Psoas muscle (tissue), 8 donors: ENCODE results near the gene STAM2. TPM values are rescaled to one million over a fixed set of nuclear protein-coding genes. Genes with fewer than 3 reads are reported as not detected.
"Not testable (repeated sequence)": the region's sequence is repeated elsewhere in the genome, so short reads cannot be mapped to it uniquely, and the experiment has no call there.

Experiments
- ATAC-seq, 4 donors: fragments of 200-7000 bp; cut with Tn5 transposase; one replicate each; pipeline ENCODE4 v1.9.1; 2020; ENCODE audit warnings: moderate library complexity in 3 of 4, mild to moderate bottlenecking in 2 of 4
- DNase-seq, 2 donors: peaks; one replicate each; pipeline ENCODE4 v3.0.0-alpha.2; 2020
- H3K27ac ChIP-seq: fragments of 200-600 bp; one replicate; pipeline ENCODE4 v1.8.0; 2022
- H3K27me3 ChIP-seq, 3 donors: fragments of 200-600 bp in 1 of 3; one replicate each; pipeline versions ENCODE4 v1.6.1 to v1.8.0; 2013 to 2022; ENCODE audit warnings: low read length in 2 of 3, mild to moderate bottlenecking in 2 of 3, moderate library complexity in 1 of 3; ENCODE audit not compliant: insufficient read depth in 3 of 3
- H3K36me3 ChIP-seq, 2 donors: fragments of 200-600 bp in 1 of 2; one replicate each; pipeline versions ENCODE4 v1.6.1 to v1.8.0; 2013 to 2022; ENCODE audit warnings: low read depth in 1 of 2, mild to moderate bottlenecking in 1 of 2, moderate library complexity in 1 of 2; ENCODE audit not compliant: insufficient read depth in 1 of 2
- H3K4me1 ChIP-seq: fragments of 200-600 bp; one replicate; pipeline ENCODE4 v1.8.0; 2022
- H3K4me3 ChIP-seq: fragments of 200-600 bp; one replicate; pipeline ENCODE4 v1.8.0; 2022; ENCODE audit warnings: mild to moderate bottlenecking
- H3K9me3 ChIP-seq: fragments of 200-600 bp; one replicate; pipeline ENCODE4 v1.8.0; 2022
- WGBS, 3 donors: extraction: QIAGEN DNeasy Blood & Tissue Kit; methylation state at CpG; one replicate each; pipeline versions ENCODE4 v1.1.6 to v1.1.7; 2013; 5-methylcytosine and 5-hydroxymethylcytosine counted together
- intact Hi-C, 2 donors: fragments of 100-400 bp; cut with DNase I; formaldehyde crosslinking; loops; one replicate each; pipeline versions ENCODE4 v1.11.0 to v1.14.2; 2022
- polyA plus RNA-seq, 3 donors: library from polyadenylated mRNA; stranded (reverse); fragments of 200-250 nt; gene quantifications; one replicate each; pipeline ENCODE4 v1.2.3, GENCODE V29; 2013
- total RNA-seq, 4 donors: library from RNA; stranded (reverse); fragmentation: NEBNext Ultra II Directional in 2 of 4; extraction: Animal tissue kit (Norgen Biotek cat#: 25700) in 2 of 4; gene quantifications; one replicate each; pipeline versions ENCODE4 v1.2.1 to v1.2.4, GENCODE V29; 2021 to 2023
- TF ChIP-seq, protein P1 (sequence below): fragments of 200-600 bp; IDR thresholded peaks from one replicate; pipeline ENCODE4 v1.8.0; 2022; ENCODE audit warnings: antibody characterized with exemption
- donor health status: healthy with polysubstance abuse.
- donor health status: DM: no; HTN: no; CAD: no; lungs with moderate emphysema.
- donor health status: Bipolar disorder and iron deficiency.
- donor health status: healthy.
- donor health status: DM: yes; HTN: yes; CAD: no.
- donor health status: DM: no; HTN: no; CAD: no.
- donor health status: DM: no; HTN: no; CAD: no.
- donor health status: DM: yes; HTN: yes; CAD: no.

The STAM2 gene
- total and polyA plus RNA-seq, 7 donors, result 6.8 to 21.1 (median 15.5) TPM

GRCh38 chr2:152093464-152093863 lies 82.1 kb downstream of the STAM2 start:
- TF ChIP-seq, protein P1, sequence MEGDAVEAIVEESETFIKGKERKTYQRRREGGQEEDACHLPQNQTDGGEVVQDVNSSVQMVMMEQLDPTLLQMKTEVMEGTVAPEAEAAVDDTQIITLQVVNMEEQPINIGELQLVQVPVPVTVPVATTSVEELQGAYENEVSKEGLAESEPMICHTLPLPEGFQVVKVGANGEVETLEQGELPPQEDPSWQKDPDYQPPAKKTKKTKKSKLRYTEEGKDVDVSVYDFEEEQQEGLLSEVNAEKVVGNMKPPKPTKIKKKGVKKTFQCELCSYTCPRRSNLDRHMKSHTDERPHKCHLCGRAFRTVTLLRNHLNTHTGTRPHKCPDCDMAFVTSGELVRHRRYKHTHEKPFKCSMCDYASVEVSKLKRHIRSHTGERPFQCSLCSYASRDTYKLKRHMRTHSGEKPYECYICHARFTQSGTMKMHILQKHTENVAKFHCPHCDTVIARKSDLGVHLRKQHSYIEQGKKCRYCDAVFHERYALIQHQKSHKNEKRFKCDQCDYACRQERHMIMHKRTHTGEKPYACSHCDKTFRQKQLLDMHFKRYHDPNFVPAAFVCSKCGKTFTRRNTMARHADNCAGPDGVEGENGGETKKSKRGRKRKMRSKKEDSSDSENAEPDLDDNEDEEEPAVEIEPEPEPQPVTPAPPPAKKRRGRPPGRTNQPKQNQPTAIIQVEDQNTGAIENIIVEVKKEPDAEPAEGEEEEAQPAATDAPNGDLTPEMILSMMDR, result no peak
- Histone ChIP-seq H3K27ac (no peak overlapping the region), H3K36me3 (no peaks in the 10 kb centered on the region), H3K4me1 (peaks cover 8% of the 10 kb centered on the region), H3K4me3 (no peak overlapping the region), H3K27me3 (peaks cover 0 to 6% (median 0%) of the 10 kb centered on the region in 3 donors), H3K9me3 (no peaks in the 10 kb centered on the region)
- intact Hi-C loops, result no loop called here
- DNase-seq (no peak), ATAC-seq (peak in 1 of 4 donors; percentile 36)
- 19 to 22% (median 19%) methylated on average over 2 of the region's 2 CpGs for WGBS, 3 donors

DNA sequence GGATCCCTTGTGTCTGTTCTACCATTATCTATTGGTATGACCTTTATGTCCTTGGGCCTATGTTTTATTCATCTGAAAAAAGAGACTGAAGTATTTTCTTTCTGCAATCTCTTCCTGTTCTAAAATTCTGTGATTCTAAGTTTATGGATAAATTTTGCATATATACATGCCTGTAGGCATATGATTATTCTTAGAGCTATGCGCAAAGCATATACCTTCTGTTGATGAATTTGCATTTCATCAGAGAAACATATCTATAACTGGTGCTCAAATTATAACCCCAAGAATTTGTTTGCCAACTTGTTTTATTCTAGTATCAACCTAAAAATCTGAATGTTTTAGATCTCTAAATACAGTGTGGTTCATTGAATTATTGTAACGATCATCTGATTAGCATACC lies 83.5 kb downstream of the STAM2 start:
- no peak for DNase-seq
- no peaks in the 10 kb centered on the region for H3K27me3 ChIP-seq
- no peaks in the 10 kb centered on the region for H3K4me1 ChIP-seq
- no peaks in the 10 kb centered on the region for H3K36me3 ChIP-seq
- intact Hi-C loops, result no loop called here
- no peak overlapping the region for H3K4me3 ChIP-seq
- H3K9me3 ChIP-seq, result no peaks in the 10 kb centered on the region
- H3K27ac ChIP-seq, result no peak overlapping the region
- WGBS, 3 donors, result 92 to 96% (median 96%) methylated on average over 2 of the region's 2 CpGs
- ATAC-seq, result no peak
- TF ChIP-seq, protein P1, result no peak

- H3K4me1 ChIP-seq, DNase-seq, H3K9me3 ChIP-seq, intact Hi-C loops, H3K4me3 ChIP-seq, H3K27me3 ChIP-seq, H3K36me3 ChIP-seq: not testable (repeated sequence)
- 49 to 60% (median 51%) methylated on average over 4 of the region's 4 CpGs for WGBS, 3 donors
- peak; percentile 71 to 90 (median 82) for ATAC-seq
- H3K27ac ChIP-seq, result peak overlapping the region; percentile 4
These were observed 84.8 kb downstream of the STAM2 start for GRCh38 chr2:152090726-152091125.

- Histone ChIP-seq H3K9me3 (no peaks in the 10 kb centered on the region), H3K4me1 (no peaks in the 10 kb centered on the region), H3K36me3 (no peaks in the 10 kb centered on the region), H3K4me3 (no peak overlapping the region), H3K27me3 (no peaks in the 10 kb centered on the region), H3K27ac (no peak overlapping the region)
- TF ChIP-seq, protein P1, result no peak
- 72 to 76% (median 73%) methylated on average over 2 of the region's 2 CpGs for WGBS, 3 donors
- no peak for ATAC-seq
- intact Hi-C loops, result loop anchor here in 1 of 2 donors (5.0 kb wide), 1 partner anchor 52 kb away; no protein-coding TSS in a partner anchor
- no peak for DNase-seq
These were observed 86.3 kb downstream of the STAM2 start for GRCh38 chr2:152089238-152089637.

DNA sequence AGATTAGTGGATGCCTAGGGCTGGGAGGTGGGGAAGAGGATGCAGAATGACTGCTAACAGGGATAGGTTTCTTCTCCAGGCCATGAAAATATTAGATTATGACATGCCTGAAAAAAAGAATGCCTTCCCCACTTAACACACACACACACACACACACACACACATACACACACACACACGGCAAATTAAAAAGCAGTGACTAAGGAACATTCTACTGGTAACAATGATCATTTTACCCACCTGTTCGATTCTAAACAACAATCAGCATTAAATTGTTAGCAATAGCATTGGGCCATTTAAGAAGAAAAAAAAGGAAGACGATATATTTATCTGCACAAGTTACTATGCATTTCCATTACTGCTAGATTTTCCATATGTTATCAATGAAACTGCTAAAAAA lies 87.6 kb downstream of the STAM2 start:
- no peaks in the 10 kb centered on the region for H3K9me3 ChIP-seq
- DNase-seq, result no peak

More for the DNA sequence above, 87.6 kb downstream of the STAM2 start:
- TF ChIP-seq, protein P1, result no peak
- Histone ChIP-seq H3K27ac (no peak overlapping the region), H3K27me3 (no peaks in the 10 kb centered on the region), H3K36me3 (no peaks in the 10 kb centered on the region), H3K4me3 (no peak overlapping the region), H3K4me1 (no peaks in the 10 kb centered on the region)
- WGBS, 3 donors, result 73 to 81% (median 75%) methylated on average over 3 of the region's 3 CpGs
- no peak for ATAC-seq
- intact Hi-C loops, result loop anchor here in 1 of 2 donors (5.0 kb wide), 1 partner anchor 51 kb away; no protein-coding TSS in a partner anchor
